GM10248 (cell line): ENCODE data around the gene APOBEC4.

ENCODE experiments used
- CTCF ChIA-PET: fragments of 300-600 bp; sonication (Branson Sonifier 250); formaldehyde crosslinking; extraction: SDS; loops from one replicate; lab custom pipeline; 2021; ENCODE audit warnings: antibody characterized with exemption; lab: Yijun Ruan, JAX
- POLR2A ChIA-PET: fragments of 350-650 bp; sonication (Branson Sonifier 250); formaldehyde crosslinking; extraction: SDS; loops from one replicate; lab custom pipeline; 2020; ENCODE audit warnings: antibody characterized with exemption; lab: Yijun Ruan, JAX
- DNase-seq: peaks from one replicate; pipeline ENCODE4 v3.0.0; 2012; ENCODE audit errors: extremely low spot score
- TF ChIP-seq, protein P1 (sequence below): IDR thresholded peaks from 2 replicates; pipeline ENCODE4 v1.5.1; 2012; ENCODE audit warnings: mild to moderate bottlenecking, low read depth; ENCODE audit errors: extremely low read depth, missing control alignments, control extremely low read depth

APOBEC4 gene, protein sequence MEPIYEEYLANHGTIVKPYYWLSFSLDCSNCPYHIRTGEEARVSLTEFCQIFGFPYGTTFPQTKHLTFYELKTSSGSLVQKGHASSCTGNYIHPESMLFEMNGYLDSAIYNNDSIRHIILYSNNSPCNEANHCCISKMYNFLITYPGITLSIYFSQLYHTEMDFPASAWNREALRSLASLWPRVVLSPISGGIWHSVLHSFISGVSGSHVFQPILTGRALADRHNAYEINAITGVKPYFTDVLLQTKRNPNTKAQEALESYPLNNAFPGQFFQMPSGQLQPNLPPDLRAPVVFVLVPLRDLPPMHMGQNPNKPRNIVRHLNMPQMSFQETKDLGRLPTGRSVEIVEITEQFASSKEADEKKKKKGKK

DNA sequence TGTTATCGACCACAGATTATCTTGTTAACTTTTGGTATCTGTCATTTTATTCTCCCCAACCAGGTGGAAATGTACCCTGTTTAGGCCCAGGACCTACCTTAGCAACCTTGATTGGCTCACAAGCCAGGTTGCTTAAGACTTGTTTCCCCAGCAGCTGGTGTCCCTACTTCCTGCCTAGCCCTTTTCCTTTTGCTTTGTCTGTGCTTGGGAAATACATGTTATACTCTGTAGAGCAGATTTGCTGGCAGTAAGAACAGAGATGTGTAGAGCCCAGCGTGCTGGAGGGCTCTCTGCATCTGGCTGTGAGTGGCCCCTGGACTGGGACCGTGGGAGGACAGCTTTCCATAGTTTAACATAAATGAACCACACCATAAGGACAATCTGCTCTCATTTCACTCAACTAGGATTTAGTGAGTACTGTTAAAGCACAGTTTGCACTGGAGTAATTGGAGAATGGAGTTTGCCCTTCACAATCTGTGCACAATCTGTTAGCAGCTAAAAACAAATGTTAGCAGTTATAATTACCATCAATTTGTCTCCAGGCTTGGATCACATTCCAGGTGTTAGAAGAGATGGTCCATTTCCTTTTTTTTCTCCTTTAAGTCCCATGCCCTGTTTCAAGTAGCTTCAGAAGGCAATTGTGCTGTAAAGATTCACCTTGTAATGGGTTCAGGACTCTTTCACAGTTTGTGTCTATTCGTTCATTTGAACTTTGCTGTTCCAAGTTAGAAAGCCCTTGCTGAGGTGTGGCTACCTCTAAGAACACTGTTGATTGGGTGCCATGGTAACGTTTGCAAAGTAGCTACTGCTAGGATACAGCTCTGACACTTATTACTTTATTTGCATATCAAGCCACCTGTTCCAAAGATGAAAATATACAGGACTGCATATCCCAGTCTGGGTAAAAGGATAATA is at the start of gene APOBEC4:
Gene APOBEC4 (minus strand): TSS at position 770 of the 915 bp plus-strand sequence. CDS start 4,535 bp downstream, outside the sequence.
- TF ChIP-seq, protein P1, sequence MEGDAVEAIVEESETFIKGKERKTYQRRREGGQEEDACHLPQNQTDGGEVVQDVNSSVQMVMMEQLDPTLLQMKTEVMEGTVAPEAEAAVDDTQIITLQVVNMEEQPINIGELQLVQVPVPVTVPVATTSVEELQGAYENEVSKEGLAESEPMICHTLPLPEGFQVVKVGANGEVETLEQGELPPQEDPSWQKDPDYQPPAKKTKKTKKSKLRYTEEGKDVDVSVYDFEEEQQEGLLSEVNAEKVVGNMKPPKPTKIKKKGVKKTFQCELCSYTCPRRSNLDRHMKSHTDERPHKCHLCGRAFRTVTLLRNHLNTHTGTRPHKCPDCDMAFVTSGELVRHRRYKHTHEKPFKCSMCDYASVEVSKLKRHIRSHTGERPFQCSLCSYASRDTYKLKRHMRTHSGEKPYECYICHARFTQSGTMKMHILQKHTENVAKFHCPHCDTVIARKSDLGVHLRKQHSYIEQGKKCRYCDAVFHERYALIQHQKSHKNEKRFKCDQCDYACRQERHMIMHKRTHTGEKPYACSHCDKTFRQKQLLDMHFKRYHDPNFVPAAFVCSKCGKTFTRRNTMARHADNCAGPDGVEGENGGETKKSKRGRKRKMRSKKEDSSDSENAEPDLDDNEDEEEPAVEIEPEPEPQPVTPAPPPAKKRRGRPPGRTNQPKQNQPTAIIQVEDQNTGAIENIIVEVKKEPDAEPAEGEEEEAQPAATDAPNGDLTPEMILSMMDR = no peak
- POLR2A ChIA-PET = no interaction called here
- CTCF ChIA-PET = interaction anchor here (0.7 to 6.2 kb wide), 8 partner anchors 9 to 302 kb away, joined by 3 to 232 read pairs (median 4); no protein-coding TSS in a partner anchor
- no peak for DNase-seq

DNA sequence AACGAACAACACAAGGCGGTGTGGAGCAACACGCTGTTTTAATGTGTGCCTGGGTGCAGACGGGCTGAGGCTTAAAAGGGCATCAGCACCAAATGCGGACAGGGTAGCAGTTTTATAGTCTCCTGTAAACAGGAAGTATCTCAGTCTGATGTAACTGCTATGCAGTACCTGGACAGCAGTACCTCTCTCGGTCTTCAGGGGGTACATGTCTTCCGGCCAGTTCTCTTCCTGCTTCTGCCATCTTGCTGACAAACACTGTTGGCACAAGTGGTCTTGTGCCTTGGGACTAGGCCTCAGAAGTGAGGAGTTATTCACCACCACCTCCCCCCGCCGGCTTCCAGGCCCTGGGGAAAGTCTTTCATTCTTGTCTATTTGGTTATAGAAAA is 49.7 kb upstream of the APOBEC4 start:
- TF ChIP-seq, protein P1 = no peak

DNA sequence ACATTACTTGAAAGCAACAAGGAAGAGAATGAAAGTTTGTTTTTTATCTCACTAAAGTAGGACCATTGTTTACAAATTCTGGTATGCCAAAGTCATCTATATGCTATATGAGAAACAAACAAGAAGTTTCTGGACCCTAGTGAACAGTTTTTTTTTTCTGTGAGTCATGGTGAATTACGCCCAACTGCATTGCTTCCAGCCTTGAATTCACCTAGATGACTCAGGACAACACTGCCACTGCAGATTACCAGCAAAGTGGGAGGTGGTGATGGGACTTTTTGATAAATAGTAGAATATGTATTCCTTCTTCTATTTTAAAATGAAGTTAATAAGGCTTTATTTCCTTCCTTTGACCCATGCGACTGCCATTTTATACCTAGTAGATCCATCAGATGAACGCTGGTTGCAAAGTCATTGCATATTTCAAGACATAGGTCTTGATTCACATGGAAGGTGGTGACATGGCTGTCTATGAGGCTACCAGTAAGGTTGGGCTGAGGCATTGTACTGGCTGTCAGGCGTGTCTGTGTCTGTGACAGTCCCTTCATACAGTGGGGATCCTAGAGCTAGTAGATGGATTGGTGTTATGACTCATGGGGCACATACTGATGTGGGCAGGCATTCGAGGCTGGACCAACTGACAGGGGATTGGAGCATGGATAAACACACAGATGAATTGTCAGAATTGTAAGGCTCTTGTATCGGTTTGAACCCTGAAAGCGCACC is 49.1 kb upstream of the APOBEC4 start:
- TF ChIP-seq, protein P1 = no peak
- DNase-seq = no peak
- ChIA-PET CTCF (no interaction called here), POLR2A (no interaction called here)

More for the DNA sequence above, 49.7 kb upstream of the APOBEC4 start:
- ChIA-PET CTCF (interaction anchor here (1.0 kb wide), 1 partner anchor 17 kb away, joined by 4 read pairs; no protein-coding TSS in a partner anchor), POLR2A (no interaction called here)
- no peak for DNase-seq

DNA sequence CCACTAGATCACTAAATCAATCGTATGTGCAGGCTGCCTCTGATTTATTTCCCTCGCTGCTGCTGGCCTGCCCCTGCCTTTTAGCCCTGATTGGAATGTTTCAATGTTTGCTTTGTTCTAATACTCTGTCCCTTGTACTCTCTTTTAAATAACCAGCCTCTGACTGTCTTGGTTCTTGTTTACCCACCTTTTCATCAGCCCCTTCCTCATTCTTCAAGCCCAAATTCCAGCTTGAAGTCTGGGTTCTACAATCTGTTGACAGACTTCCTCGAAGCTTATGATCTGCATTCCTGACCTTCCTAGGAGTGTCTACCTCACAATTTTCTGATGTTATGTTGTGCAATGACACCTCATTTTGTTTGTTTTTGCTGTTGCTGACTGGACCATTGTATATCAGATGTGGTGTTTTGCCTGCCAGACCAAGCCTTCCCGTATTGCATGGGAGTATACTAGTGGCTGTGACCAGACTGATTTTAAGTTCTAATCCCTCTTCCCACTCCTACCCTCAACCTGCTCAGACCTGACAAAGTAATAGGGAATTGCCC is 46.6 kb upstream of the APOBEC4 start:
- CTCF ChIA-PET = interaction anchor here (2.8 kb wide), 1 partner anchor 15 kb away, joined by 11 read pairs; no protein-coding TSS in a partner anchor
- no peak for DNase-seq

DNA sequence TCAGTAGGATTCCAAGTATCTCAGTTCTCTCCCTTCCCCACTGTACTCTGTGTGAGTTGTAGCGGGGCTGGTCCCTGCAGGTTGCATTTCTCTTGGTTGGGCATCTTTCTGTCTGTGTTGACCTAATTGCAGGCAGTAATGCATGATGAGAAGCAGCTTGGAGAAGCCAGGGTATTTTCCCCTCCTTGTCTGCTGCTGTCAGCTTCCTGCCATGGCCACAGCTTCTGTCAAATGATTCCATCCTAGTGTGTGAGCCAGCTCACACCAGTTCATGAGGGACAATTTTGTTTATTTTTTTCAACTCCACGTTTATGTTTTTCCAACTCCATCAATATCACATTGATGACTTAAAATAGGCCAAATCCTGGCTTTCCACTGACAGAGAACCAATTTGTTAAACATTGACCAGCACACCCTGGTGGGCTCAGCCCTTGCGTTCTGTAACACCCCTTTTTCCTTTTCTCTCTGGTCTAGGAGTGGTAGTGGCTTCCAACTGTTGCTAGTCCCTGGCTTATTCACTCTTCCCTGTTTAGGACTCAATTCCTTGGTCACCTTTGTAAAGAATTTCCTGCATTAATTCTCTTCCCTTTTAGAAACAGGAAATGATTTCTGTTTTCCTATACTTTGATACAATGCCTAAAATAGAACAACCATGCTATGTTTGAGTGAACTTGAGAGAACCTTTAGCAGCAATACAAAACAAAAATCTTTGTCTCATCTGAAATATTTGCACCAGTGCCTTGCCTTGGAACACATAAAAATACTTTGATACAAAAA is 44.9 kb upstream of the APOBEC4 start:
- TF ChIP-seq, protein P1 = no peak
- no peak for DNase-seq
- ChIA-PET CTCF (interaction anchor here (1.0 to 2.8 kb wide), 2 partner anchors 13 to 42 kb away, joined by 3 to 11 read pairs; no protein-coding TSS in a partner anchor), POLR2A (no interaction called here)

More for the DNA sequence above, 46.6 kb upstream of the APOBEC4 start:
- POLR2A ChIA-PET = no interaction called here
- TF ChIP-seq, protein P1 = no peak
